ENCODE measurements around the gene NEK11.

NEK11 gene

GRCh38 chr3:131026321-131027151 is at the start of gene NEK11, which contains the start of gene ASTE1:
Gene NEK11 (plus strand): TSS chr3:131026877. CDS start chr3:131029709, 2,832 bp downstream.
Gene ASTE1 (minus strand): TSS chr3:131026825. CDS start chr3:131025306, 1,519 bp downstream.
- DNase-seq (ENCODE audit: low read depth), result peak; percentile 86

- DNase-seq (ENCODE audit: low read depth), result no peak
Measured at GRCh38 chr3:130979117-130979516, 47.6 kb upstream of the NEK11 start.

- no peak for DNase-seq (ENCODE audit: low read depth)
Measured at GRCh38 chr3:130981469-130981868, 45.2 kb upstream of the NEK11 start.

- no peak for DNase-seq (ENCODE audit: low read depth)
Measured at GRCh38 chr3:130990282-130990681, 36.4 kb upstream of the NEK11 start.

GRCh38 chr3:130991126-130991525 is 35.6 kb upstream of the NEK11 start:
- DNase-seq (ENCODE audit: low read depth), result no peak

GRCh38 chr3:130992344-130992743 is 34.3 kb upstream of the NEK11 start:
- no peak for DNase-seq (ENCODE audit: low read depth)

- no peak for DNase-seq (ENCODE audit: low read depth)
Measured at GRCh38 chr3:130997289-130997688, 29.4 kb upstream of the NEK11 start.

- no peak for DNase-seq (ENCODE audit: low read depth)
Measured at GRCh38 chr3:131001071-131001470, 25.6 kb upstream of the NEK11 start.

- no peak for DNase-seq (ENCODE audit: low read depth)
Measured at GRCh38 chr3:131004603-131005002, 22.1 kb upstream of the NEK11 start.

GRCh38 chr3:131007256-131007655 is 19.4 kb upstream of the NEK11 start:
- no peak for DNase-seq (ENCODE audit: low read depth)

GRCh38 chr3:131007782-131008181 is 18.9 kb upstream of the NEK11 start:
- no peak for DNase-seq (ENCODE audit: low read depth)

GRCh38 chr3:131008326-131008725 is 18.4 kb upstream of the NEK11 start:
- no peak for DNase-seq (ENCODE audit: low read depth)

- DNase-seq (ENCODE audit: low read depth), result no peak
Measured at GRCh38 chr3:131009698-131010097, 17.0 kb upstream of the NEK11 start.

GRCh38 chr3:131018970-131019369 is 7.7 kb upstream of the NEK11 start:
- no peak for DNase-seq (ENCODE audit: low read depth)

GRCh38 chr3:131020122-131020693 is 6.5 kb upstream of the NEK11 start:
- DNase-seq (ENCODE audit: low read depth), result no peak

- DNase-seq (ENCODE audit: low read depth), result no peak
Measured at GRCh38 chr3:131025539-131025938, 1.1 kb upstream of the NEK11 start.

- no peak for DNase-seq (ENCODE audit: low read depth)
Measured at GRCh38 chr3:131028844-131029243, 2.2 kb downstream of the NEK11 start.

- no peak for DNase-seq (ENCODE audit: low read depth)
Measured at GRCh38 chr3:131031660-131032059, 5.0 kb downstream of the NEK11 start.

GRCh38 chr3:131033480-131034080 is 6.9 kb downstream of the NEK11 start:
- DNase-seq (ENCODE audit: low read depth), result no peak

- no peak for DNase-seq (ENCODE audit: low read depth)
Measured at GRCh38 chr3:131036200-131036816, 9.6 kb downstream of the NEK11 start.

GRCh38 chr3:131036986-131037385 is 10.3 kb downstream of the NEK11 start:
- DNase-seq (ENCODE audit: low read depth), result no peak

GRCh38 chr3:131038326-131038725 is 11.6 kb downstream of the NEK11 start:
- DNase-seq (ENCODE audit: low read depth), result no peak
